ACHN (cell line): ENCODE measurements around the gene CGB7.
"Not testable (repeated sequence)": the region's sequence is repeated elsewhere in the genome, so short reads cannot be mapped to it uniquely, and the experiment has no call there.

Source experiments
- DNase-seq: peaks from one replicate; pipeline ENCODE4 v3.0.0-alpha.2; 2015
- in situ Hi-C: cut with HindIII; loops from 2 replicates; pipeline ENCODE4 v1.10.0; 2017; ENCODE audit warnings: low sequenced_read_pairs, low pct_ligation_motif_present, low pct_unique_long_range_greater_than_20kb

Gene CGB7

DNA sequence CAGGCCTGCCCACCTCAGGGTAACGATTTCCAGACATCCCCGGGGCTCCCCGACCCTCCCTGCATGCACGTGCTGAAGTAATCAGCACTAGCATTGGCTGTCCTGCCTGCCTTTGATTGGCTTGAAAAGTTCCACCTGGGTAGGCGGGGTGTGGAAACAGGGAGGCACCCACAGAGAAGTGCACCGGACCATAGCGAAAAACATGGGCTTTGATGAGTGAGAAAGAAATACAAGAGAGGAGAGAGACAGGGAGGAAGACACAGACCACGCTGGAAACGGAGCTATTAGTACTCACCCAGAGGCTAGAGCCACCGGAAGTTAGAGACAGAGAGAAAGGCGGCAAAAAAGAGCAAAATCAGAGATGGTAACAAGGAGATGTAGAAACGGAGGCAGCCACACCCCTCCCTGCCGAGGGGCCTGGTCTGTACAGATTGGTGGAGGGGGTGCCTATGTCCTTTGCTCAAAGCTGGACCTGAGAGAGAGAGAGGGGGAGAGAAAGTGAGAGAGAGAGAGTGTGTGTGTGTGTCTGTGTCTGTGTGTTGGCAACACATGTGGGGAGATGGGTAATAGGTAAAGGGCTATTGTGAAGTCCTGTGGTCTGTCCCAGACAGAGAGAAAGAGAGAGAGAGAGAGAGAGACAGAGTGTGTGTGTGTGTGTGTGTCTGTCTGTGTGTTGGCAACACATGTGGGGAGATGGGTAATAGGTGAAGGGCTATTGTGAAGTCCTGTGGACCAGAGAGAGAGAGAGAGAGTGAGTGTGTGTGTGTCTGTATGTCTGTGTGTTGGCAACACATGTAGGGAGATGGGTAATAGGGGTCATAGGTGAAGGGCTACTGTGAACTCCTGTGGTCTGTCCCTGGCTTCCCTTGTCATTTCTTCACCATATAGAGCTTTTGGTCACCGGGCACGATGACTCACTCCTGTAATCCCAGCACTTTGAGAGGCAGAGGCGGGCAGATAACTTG is 36.3 kb downstream of the CGB7 start:
- in situ Hi-C loops, result no loop called here

DNA sequence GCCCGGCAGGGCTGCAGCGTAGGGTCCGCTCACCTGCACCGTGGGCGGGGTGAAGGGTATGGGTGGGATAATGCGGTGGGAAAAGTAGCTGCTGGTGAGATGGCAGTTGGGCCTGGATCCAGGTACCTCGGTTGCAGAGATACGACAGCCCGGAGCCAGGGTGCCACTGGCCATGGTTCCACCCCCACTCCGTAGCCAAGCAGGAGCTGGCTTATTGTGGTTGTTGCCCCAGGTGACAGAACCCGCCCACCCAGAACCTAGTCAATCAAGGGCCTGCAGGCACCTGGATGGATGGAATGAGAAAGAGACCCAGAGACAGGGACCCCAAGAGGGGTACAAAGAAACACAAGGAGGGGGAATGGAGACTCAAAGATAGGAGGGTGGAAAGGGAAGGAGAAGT is 37.2 kb downstream of the CGB7 start:
- no peak for DNase-seq
- in situ Hi-C loops, result no loop called here

More for the DNA sequence above, 36.3 kb downstream of the CGB7 start:
- peak; percentile 18 for DNase-seq

DNA sequence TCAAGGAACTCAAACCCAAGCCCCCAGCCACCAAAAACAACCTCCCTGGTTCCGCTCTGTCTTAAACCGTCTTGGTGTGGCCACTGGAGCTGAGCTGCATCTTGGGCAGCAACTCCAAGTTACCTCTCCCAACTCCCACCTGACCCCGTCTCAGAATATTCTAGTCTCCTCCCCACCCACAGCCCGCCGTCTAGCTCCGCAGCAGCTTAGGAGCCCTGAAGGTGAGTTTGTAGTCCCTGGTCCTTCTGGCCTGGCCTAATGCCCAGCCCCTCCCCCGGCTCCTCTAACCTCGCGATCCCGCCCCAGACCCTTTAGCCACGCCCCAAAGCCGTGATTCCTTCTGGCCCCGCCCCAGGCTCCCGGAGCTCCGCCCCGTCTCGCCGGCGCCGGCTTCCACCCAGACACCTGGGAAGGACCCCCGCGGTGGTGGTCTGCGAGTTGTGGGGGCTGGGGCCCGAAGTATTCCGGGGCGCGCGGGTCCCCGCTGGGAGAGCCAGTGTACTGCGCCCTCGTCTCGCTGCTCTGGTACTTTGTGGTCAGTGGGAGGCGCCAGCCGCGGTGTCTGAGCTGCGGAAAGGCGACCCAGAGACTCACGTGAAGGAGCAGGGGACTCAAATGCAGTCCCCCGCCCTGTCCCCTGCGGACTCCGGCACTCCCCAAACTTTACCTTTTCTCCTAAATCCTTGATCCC is 38.2 kb downstream of the CGB7 start:
- in situ Hi-C loops, result no loop called here
- peak; percentile 77 for DNase-seq

DNA sequence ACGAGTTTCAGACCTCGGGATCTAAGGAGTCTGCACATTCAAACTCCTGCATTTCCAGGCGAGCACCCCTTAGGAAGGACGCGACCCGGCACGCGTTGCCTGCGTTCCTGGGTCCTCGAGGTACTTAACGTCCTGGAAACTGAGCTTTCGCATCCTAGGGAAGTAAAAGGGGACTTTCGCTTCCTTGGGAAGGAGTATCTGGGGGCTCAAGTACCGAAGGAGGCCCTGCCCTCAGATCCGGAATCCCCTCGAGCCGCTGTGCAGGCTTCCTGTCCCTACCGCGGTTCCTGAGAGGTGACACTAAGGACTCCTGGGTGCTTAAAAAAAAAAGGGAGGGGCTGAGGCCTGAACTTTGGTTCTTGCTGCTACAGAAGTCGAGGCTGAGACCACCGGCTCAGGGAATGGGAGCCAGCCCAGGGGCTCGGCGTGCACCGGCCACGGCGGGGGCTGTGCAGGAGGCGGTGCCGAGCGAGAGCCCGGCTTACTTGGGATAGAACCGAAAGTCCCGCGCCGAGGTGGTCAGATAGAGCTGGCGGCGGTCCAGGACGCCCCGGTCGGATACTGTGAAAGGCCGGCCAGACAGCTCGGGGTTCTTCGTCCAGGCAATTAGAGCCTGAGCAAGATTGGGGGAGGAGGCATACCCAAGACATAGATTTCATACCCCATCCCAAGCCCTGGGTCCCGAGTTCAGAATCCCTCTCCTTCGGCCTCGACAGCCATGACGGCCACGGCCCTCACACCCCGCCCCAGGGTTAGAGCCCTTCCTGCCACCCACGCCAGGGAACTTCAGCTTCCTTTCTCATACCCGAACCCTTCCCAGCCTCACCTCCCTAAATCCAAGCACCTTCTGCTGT is 38.9 kb downstream of the CGB7 start:
- peak; percentile 16 for DNase-seq
- in situ Hi-C loops, result not testable (repeated sequence)

DNA sequence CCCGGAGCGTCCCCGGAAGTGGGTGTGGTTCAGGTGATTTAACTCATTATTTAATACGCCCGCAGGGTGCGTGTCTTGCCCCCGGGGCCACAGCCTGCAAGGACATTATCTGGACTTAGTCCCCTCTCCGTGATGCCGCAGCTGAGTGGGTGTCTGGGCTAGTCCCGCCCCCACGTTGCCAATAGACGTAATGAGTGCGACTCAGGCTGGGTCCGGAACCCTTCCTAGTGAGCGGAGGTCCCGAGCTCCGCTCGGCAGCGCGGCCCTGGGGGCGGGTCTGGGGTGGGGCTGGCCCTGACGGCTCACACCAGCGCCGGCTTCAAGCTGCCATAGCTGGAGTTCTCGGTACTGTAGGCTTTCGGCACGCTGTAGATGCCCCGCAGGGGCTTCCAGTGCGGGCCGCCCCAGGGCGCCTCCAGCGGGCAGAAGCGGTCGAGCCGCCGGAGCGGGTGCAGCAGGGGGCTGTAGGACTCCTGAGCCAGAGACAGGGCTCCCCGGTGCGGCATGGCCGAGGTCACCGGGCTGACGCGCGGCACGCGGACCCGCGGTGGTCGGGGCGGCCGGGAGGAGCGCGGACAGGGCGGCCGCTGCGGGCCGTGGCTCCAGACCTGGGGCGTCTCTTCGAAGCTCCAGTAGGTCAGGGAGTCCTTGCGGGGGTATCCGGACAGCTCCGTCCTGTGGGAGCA is 39.7 kb downstream of the CGB7 start:
- in situ Hi-C loops, result no loop called here
- DNase-seq, result peak; percentile 63

GRCh38 chr19:49017041-49017665 is 40.4 kb downstream of the CGB7 start, which contains the start of gene LHB:
LHB (minus strand) TSS chr19:49017091; CDS start chr19:49017081, 10 bp downstream.
- DNase-seq, result no peak
- in situ Hi-C loops, result no loop called here

- DNase-seq, result no peak
- in situ Hi-C loops, result no loop called here
Observed at GRCh38 chr19:49016067-49016839, 41.3 kb downstream of the CGB7 start.

DNA sequence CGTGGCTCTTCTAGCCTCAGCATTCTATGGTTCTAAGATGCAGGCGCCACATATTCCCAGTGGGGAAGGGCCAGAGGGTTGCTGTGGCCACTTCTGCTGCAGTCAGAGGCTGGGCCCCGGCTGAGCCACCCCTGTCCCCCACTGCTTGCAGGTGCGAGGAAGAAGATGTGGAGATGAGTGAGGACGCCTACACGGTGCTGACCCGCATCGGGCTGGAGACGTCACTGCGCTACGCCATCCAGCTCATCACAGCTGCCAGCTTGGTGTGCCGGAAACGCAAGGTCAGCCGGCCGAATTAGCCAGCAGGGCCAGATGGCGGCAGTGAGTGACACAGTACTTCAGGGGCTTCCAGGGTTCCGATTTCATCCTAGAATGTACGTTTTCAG is 42.7 kb downstream of the CGB7 start:
- DNase-seq, result no peak
- in situ Hi-C loops, result no loop called here

DNA sequence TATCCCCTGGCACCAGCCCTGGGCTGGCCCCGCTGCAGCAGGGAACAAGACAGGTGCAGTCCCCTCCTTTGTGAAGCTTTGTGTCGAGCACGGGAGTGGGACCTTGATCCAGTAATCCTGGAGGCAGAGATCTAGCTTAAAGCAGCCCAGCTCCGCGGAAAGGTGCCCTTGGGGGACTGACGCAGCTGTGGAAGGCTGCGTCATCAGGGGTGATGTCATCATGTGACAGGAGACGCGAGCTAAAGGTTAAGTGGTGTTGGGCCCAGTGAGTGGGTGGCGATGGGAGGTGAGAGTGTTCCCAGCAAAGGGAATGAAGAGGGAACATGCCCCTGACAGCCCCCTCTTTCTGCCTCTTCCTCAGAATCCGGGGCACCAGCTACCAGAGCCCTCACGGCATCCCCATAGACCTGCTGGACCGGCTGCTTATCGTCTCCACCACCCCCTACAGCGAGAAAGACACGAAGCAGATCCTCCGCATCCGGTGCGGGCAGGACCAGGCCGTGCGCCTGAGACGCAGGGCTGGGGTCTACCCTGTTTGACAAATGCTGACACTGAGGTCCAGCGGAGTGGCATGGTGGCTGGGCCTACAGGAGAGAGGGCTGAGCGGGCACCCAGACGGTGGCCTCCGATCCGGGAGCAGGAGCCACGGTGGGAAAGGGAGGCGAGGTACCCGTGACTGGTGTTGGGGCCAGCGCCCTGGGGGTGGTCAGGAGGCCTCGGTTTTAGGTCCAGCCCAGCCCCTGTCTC is 43.3 kb downstream of the CGB7 start:
- DNase-seq, result no peak
- in situ Hi-C loops, result no loop called here

DNA sequence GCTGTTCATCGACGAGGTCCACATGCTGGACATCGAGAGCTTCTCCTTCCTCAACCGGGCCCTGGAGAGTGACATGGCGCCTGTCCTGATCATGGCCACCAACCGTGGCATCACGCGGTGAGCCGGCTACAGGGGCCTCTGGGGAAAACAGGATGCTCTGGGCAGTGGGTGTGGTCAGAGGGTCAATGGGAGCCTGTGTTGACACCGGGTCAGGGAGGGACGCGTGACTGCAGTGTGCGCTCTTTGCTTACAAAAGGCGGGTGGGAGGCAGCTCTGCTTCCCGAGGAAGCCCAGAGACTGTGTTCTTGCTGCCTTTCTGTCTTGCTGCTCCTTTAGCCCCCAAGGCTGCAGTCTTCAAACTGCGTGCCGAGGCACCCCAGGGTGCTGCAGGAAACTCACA is 46.4 kb downstream of the CGB7 start:
- DNase-seq, result no peak
- in situ Hi-C loops, result no loop called here

DNA sequence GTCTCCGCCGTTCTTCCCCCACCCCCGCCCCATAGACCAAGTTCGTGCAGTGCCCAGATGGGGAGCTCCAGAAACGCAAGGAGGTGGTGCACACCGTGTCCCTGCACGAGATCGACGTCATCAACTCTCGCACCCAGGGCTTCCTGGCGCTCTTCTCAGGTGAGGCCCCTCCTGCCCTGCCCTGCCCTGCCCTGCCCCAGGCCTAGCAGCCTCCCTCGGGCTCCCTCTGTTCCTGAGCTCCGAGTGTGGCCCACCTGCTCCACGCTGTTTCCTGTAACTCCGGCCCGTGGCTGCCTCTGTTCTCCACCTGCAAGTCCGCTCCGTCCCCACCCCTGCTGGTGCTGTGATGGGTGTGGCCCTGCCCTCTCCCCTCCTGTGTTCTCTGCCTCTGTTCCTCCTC is 47.1 kb downstream of the CGB7 start:
- no peak for DNase-seq
- in situ Hi-C loops, result no loop called here

GRCh38 chr19:49009828-49010227 is 47.7 kb downstream of the CGB7 start:
- in situ Hi-C loops, result no loop called here
- no peak for DNase-seq

- DNase-seq, result no peak
- in situ Hi-C loops, result no loop called here
Observed at GRCh38 chr19:49006905-49007304, 50.6 kb downstream of the CGB7 start.

GRCh38 chr19:49004964-49005614 is 52.5 kb downstream of the CGB7 start:
- in situ Hi-C loops, result no loop called here
- no peak for DNase-seq
